Activated naive CD8-positive, alpha-beta T cell treated with anti-CD3 and anti-CD28 coated beads, Interleukin-2, amount 50 U/mL, for 16 hours (primary cell): ENCODE results near the gene ANKRD10.

ENCODE experiments used
- DNase-seq: peaks from one replicate; pipeline ENCODE4 v3.0.0-alpha.2; 2020; ENCODE audit warnings: low read depth, low spot score

The ANKRD10 gene

GRCh38 chr13:110944968-110945927 lies 30.4 kb upstream of the ANKRD10 start:
- no peak for DNase-seq

- no peak for DNase-seq
Measured at GRCh38 chr13:110944121-110944967, 29.5 kb upstream of the ANKRD10 start.

GRCh38 chr13:110942248-110942981 lies 27.5 kb upstream of the ANKRD10 start:
- DNase-seq = no peak

- no peak for DNase-seq
Measured at GRCh38 chr13:110938662-110939421, 24.0 kb upstream of the ANKRD10 start.

- no peak for DNase-seq
Measured at GRCh38 chr13:110937511-110938285, 22.8 kb upstream of the ANKRD10 start.

- DNase-seq = no peak
Measured at GRCh38 chr13:110936519-110936918, 21.6 kb upstream of the ANKRD10 start.

GRCh38 chr13:110932588-110932987 lies 17.7 kb upstream of the ANKRD10 start:
- DNase-seq = no peak

GRCh38 chr13:110929104-110929777 lies 14.4 kb upstream of the ANKRD10 start:
- DNase-seq = no peak

- DNase-seq = no peak
Measured at GRCh38 chr13:110925023-110925612, 10.2 kb upstream of the ANKRD10 start.

- DNase-seq = no peak
Measured at GRCh38 chr13:110924639-110924934, 9.7 kb upstream of the ANKRD10 start.

GRCh38 chr13:110923777-110924638 lies 9.1 kb upstream of the ANKRD10 start:
- DNase-seq = no peak

- DNase-seq = no peak
Measured at GRCh38 chr13:110923086-110923485, 8.2 kb upstream of the ANKRD10 start.

GRCh38 chr13:110922506-110922905 lies 7.6 kb upstream of the ANKRD10 start:
- no peak for DNase-seq

- no peak for DNase-seq
Measured at GRCh38 chr13:110921695-110922094, 6.8 kb upstream of the ANKRD10 start.

GRCh38 chr13:110921209-110921608 lies 6.3 kb upstream of the ANKRD10 start:
- DNase-seq = no peak

- DNase-seq = no peak
Measured at GRCh38 chr13:110920038-110920437, 5.2 kb upstream of the ANKRD10 start.

GRCh38 chr13:110916301-110917142 lies 1.7 kb upstream of the ANKRD10 start:
- DNase-seq = no peak

- no peak for DNase-seq
Measured at GRCh38 chr13:110915874-110916206, 971 bp upstream of the ANKRD10 start.
